Measurements from ENCODE around the gene KIF26B.

Gene KIF26B

GRCh38 chr1:245153081-245153551, 1.7 kb upstream of the KIF26B start:
- peak; percentile 78 for TF ChIP-seq CTCF (conservative IDR thresholded peaks at IDR 0.05; ENCODE audit: low read depth, low read length)
- DNase-seq (ENCODE audit: low read depth) = peak; percentile 88

GRCh38 chr1:245153552-245154428, 995 bp upstream of the KIF26B start:
- no peak for TF ChIP-seq CTCF (conservative IDR thresholded peaks at IDR 0.05; ENCODE audit: low read depth, low read length)
- peak overlapping the region; percentile 91 for H3K4me3 ChIP-seq (ENCODE audit: low read depth, low read length)
- DNase-seq (ENCODE audit: low read depth) = peak; percentile 33

More at GRCh38 chr1:245153081-245153551, 1.7 kb upstream of the KIF26B start:
- H3K4me3 ChIP-seq (ENCODE audit: low read depth, low read length) = peak overlapping the region; percentile 91

GRCh38 chr1:245155272-245156040, 671 bp downstream of the KIF26B start:
- H3K4me3 ChIP-seq (ENCODE audit: low read depth, low read length) = peak overlapping the region; percentile 91
- no peak for TF ChIP-seq CTCF (conservative IDR thresholded peaks at IDR 0.05; ENCODE audit: low read depth, low read length)
- peak; percentile 35 for DNase-seq (ENCODE audit: low read depth)

GRCh38 chr1:245156041-245156735, 1.4 kb downstream of the KIF26B start:
- TF ChIP-seq CTCF (conservative IDR thresholded peaks at IDR 0.05; ENCODE audit: low read depth, low read length) = peak; percentile 68
- peak overlapping the region; percentile 91 for H3K4me3 ChIP-seq (ENCODE audit: low read depth, low read length)
- DNase-seq (ENCODE audit: low read depth) = peak; percentile 83

- no peak for TF ChIP-seq CTCF (conservative IDR thresholded peaks at IDR 0.05; ENCODE audit: low read depth, low read length)
- H3K4me3 ChIP-seq (ENCODE audit: low read depth, low read length) = peak overlapping the region; percentile 91
- DNase-seq (ENCODE audit: low read depth) = peak; percentile 64
Observed at GRCh38 chr1:245156736-245157505, 2.1 kb downstream of the KIF26B start.

GRCh38 chr1:245158913-245159312, 4.1 kb downstream of the KIF26B start:
- no peak overlapping the region for H3K4me3 ChIP-seq (ENCODE audit: low read depth, low read length)
- TF ChIP-seq CTCF (conservative IDR thresholded peaks at IDR 0.05; ENCODE audit: low read depth, low read length) = no peak
- DNase-seq (ENCODE audit: low read depth) = no peak
